ENCODE results near the gene PLAC8L1.
A peak's percentile ranks its signal among the peaks of the same experiment; 100 is the strongest.

PLAC8L1 gene

DNA sequence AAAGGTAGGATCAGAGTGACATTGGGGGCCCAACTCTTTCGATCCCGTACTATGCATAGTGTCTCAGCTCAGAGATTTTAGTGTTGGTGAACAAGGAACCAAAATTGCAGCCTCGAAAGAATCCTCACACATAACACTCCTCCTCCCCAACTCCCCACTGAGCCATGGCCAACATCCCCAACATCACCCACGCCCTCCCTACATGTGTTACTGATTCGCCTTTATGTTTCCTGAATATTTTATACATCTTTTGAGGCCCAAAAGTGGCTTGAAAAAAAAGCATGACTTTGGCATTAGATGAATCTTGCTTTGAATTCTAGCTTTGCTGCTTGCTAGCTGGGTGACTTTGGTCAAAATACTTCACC is 45.2 kb downstream of the PLAC8L1 start:
- H3K9ac ChIP-seq (ENCODE audit: low read depth, low read length, poor library complexity): no peak overlapping the region
- H2BK5ac ChIP-seq (ENCODE audit: low read length): no peak overlapping the region
- DNase-seq (ENCODE audit: low spot score): no peak
- H3K4ac ChIP-seq (ENCODE audit: low read length): no peak overlapping the region
- no peak overlapping the region for H2AK5ac ChIP-seq (ENCODE audit: low read depth, low read length)
- no peak overlapping the region for H3K14ac ChIP-seq (ENCODE audit: low read length)
- no CpG with 5 or more reads among the region's 5 CpGs for WGBS, 2 donors (ENCODE audit: extremely low coverage in 2 of 2, insufficient read length in 2 of 2, insufficient replicate concordance in 1 of 2)
- H3K9me3 ChIP-seq (replicated peaks in 1 of 2; ENCODE audit: control insufficient read depth in 2 of 2, insufficient read depth in 1 of 2, low read depth in 1 of 2, low read length in 2 of 2): no peaks in the 10 kb centered on the region
- no peak overlapping the region for H2BK12ac ChIP-seq (ENCODE audit: low read length)
- no peak overlapping the region for H3K27ac ChIP-seq (replicated peaks; ENCODE audit: low read length)
- H4K8ac ChIP-seq (ENCODE audit: low read depth, low read length): no peak overlapping the region
- H3K36me3 ChIP-seq (replicated peaks in 1 of 2; ENCODE audit: control insufficient read depth in 2 of 2, insufficient read depth in 2 of 2, low read length in 2 of 2): no peaks in the 10 kb centered on the region
- H2AFZ ChIP-seq (ENCODE audit: low read length): no peak overlapping the region
- peaks cover 0 to 5% of the 10 kb centered on the region in 2 donors for H3K4me1 ChIP-seq (ENCODE audit: control insufficient read depth in 2 of 2, insufficient read depth in 1 of 2, low read depth in 1 of 2, low read length in 2 of 2)
- no peak overlapping the region for H2BK15ac ChIP-seq (ENCODE audit: low read length)
- no peaks in the 10 kb centered on the region for H3K79me1 ChIP-seq (ENCODE audit: low read depth, low read length)
- no peak overlapping the region for H2BK120ac ChIP-seq (ENCODE audit: low read depth, low read length)
- H4K91ac ChIP-seq (ENCODE audit: low read depth, low read length, poor library complexity): no peak overlapping the region
- H3K4me3 ChIP-seq (ENCODE audit: low read length in 2 of 2): no peak overlapping the region
- no peak overlapping the region for H3K4me2 ChIP-seq (ENCODE audit: insufficient read depth, low read length, poor library complexity, severe bottlenecking)
- peaks cover 0 to 6% (median 0%) of the 10 kb centered on the region in 3 experiments for H3K27me3 ChIP-seq (ENCODE audit: control insufficient read depth in 3 of 3, insufficient read depth in 3 of 3, low read depth in 1 of 3, low read length in 3 of 3)
- no peak overlapping the region for H3K23ac ChIP-seq (ENCODE audit: low read depth, low read length, poor library complexity)
- no peak overlapping the region for H3K18ac ChIP-seq (ENCODE audit: low read length)

DNA sequence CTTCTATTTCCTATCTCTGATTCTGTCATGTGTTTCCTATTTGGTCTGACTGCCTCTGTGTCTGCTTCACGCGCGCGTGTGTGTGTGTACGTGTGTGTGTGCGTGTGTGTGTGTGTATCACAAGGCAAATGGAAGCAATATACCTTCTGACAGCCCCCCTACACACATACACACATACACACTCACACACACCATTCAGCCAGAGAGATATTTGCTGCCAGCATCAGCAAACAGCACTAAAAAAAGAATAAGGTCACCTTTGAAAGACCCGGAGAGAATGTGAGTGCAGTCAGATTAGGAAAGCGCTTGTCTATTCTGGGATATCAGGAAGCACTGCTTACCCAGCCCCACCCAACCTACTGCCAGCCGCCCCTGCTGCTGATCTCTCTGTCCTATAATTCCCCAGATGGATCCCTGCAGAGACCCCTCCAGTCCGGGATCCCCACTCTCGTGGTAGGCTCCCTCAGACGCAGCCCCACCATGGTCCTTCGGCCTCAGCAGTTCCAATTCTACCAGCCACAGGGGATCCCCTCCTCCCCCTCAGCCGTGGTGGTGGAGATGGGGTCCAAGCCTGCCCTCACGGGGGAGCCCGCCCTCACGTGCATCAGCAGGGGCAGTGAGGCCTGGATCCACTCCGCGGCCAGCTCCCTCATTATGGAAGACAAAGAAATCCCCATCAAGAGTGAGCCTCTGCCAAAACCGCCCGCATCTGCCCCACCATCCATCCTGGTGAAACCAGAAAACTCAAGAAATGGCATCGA is 45.7 kb downstream of the PLAC8L1 start:
- peaks cover 0 to 6% (median 0%) of the 10 kb centered on the region in 3 experiments for H3K27me3 ChIP-seq (ENCODE audit: control insufficient read depth in 3 of 3, insufficient read depth in 3 of 3, low read depth in 1 of 3, low read length in 3 of 3)
- no peaks in the 10 kb centered on the region for H3K36me3 ChIP-seq (replicated peaks in 1 of 2; ENCODE audit: control insufficient read depth in 2 of 2, insufficient read depth in 2 of 2, low read length in 2 of 2)
- H3K4ac ChIP-seq (ENCODE audit: low read length): no peak overlapping the region
- H2AK5ac ChIP-seq (ENCODE audit: low read depth, low read length): no peak overlapping the region
- no peaks in the 10 kb centered on the region for H3K79me1 ChIP-seq (ENCODE audit: low read depth, low read length)
- H3K23ac ChIP-seq (ENCODE audit: low read depth, low read length, poor library complexity): no peak overlapping the region
- H3K18ac ChIP-seq (ENCODE audit: low read length): peak overlapping the region; percentile 24
- H3K14ac ChIP-seq (ENCODE audit: low read length): no peak overlapping the region
- no peaks in the 10 kb centered on the region for H3K9me3 ChIP-seq (replicated peaks in 1 of 2; ENCODE audit: control insufficient read depth in 2 of 2, insufficient read depth in 1 of 2, low read depth in 1 of 2, low read length in 2 of 2)
- no peak overlapping the region for H2AFZ ChIP-seq (ENCODE audit: low read length)
- no peak overlapping the region for H2BK15ac ChIP-seq (ENCODE audit: low read length)
- no peak overlapping the region for H3K9ac ChIP-seq (ENCODE audit: low read depth, low read length, poor library complexity)
- DNase-seq (ENCODE audit: low spot score): no peak
- no peak overlapping the region for H4K8ac ChIP-seq (ENCODE audit: low read depth, low read length)
- H2BK12ac ChIP-seq (ENCODE audit: low read length): no peak overlapping the region
- WGBS, 2 donors (ENCODE audit: extremely low coverage in 2 of 2, insufficient read length in 2 of 2, insufficient replicate concordance in 1 of 2): no CpG with 5 or more reads among the region's 22 CpGs
- peaks cover 0 to 5% of the 10 kb centered on the region in 2 donors for H3K4me1 ChIP-seq (ENCODE audit: control insufficient read depth in 2 of 2, insufficient read depth in 1 of 2, low read depth in 1 of 2, low read length in 2 of 2)
- H3K4me2 ChIP-seq (ENCODE audit: insufficient read depth, low read length, poor library complexity, severe bottlenecking): no peak overlapping the region
- H3K27ac ChIP-seq (replicated peaks; ENCODE audit: low read length): no peak overlapping the region
- peak overlapping the region; percentile 2 for H4K91ac ChIP-seq (ENCODE audit: low read depth, low read length, poor library complexity)
- H2BK5ac ChIP-seq (ENCODE audit: low read length): no peak overlapping the region
- H3K4me3 ChIP-seq (ENCODE audit: low read length in 2 of 2): no peak overlapping the region
- no peak overlapping the region for H2BK120ac ChIP-seq (ENCODE audit: low read depth, low read length)

DNA sequence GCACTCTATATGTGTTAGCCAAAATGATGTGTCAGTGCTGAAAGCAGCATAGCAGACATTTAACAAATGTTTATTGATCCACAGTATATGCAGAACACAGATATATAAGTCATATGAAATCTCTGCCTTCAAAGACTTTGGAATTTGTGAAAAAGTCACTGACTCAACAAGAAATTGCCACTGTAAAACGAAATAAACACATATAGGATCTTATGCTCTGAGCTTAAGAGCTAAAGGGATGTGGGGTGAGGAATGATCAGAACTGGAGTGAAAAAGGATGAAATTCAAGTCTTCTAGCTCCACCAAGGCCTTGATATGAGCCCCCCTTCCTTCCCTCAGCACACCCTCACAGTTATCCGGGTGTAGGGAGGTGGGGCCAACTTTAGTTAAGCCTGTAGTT is 49.9 kb downstream of the PLAC8L1 start:
- Histone ChIP-seq H3K4ac (ENCODE audit: low read length) (no peak overlapping the region), H2BK5ac (ENCODE audit: low read length) (no peak overlapping the region), H3K36me3 (replicated peaks in 1 of 2; ENCODE audit: control insufficient read depth in 2 of 2, insufficient read depth in 2 of 2, low read length in 2 of 2) (no peaks in the 10 kb centered on the region), H3K14ac (ENCODE audit: low read length) (no peak overlapping the region), H2BK120ac (ENCODE audit: low read depth, low read length) (no peak overlapping the region), H2AK5ac (ENCODE audit: low read depth, low read length) (no peak overlapping the region), H3K18ac (ENCODE audit: low read length) (no peak overlapping the region), H3K79me1 (ENCODE audit: low read depth, low read length) (no peaks in the 10 kb centered on the region), H2BK12ac (ENCODE audit: low read length) (no peak overlapping the region), H3K23ac (ENCODE audit: low read depth, low read length, poor library complexity) (no peak overlapping the region), H3K9ac (ENCODE audit: low read depth, low read length, poor library complexity) (no peak overlapping the region), H3K4me2 (ENCODE audit: insufficient read depth, low read length, poor library complexity, severe bottlenecking) (no peak overlapping the region), H3K9me3 (replicated peaks in 1 of 2; ENCODE audit: control insufficient read depth in 2 of 2, insufficient read depth in 1 of 2, low read depth in 1 of 2, low read length in 2 of 2) (no peaks in the 10 kb centered on the region), H2BK15ac (ENCODE audit: low read length) (no peak overlapping the region), H2AFZ (ENCODE audit: low read length) (no peak overlapping the region), H4K91ac (ENCODE audit: low read depth, low read length, poor library complexity) (no peak overlapping the region), H3K4me1 (ENCODE audit: control insufficient read depth in 2 of 2, insufficient read depth in 1 of 2, low read depth in 1 of 2, low read length in 2 of 2) (peaks cover 0 to 5% of the 10 kb centered on the region in 2 donors), H4K8ac (ENCODE audit: low read depth, low read length) (no peak overlapping the region), H3K27me3 (ENCODE audit: control insufficient read depth in 3 of 3, insufficient read depth in 3 of 3, low read depth in 1 of 3, low read length in 3 of 3) (peaks cover 0 to 12% (median 0%) of the 10 kb centered on the region in 3 experiments), H3K4me3 (ENCODE audit: low read length in 2 of 2) (no peak overlapping the region), H3K27ac (replicated peaks; ENCODE audit: low read length) (no peak overlapping the region)
- no CpG with 5 or more reads among the region's 2 CpGs for WGBS, 2 donors (ENCODE audit: extremely low coverage in 2 of 2, insufficient read length in 2 of 2, insufficient replicate concordance in 1 of 2)
- DNase-seq (ENCODE audit: low spot score): no peak

DNA sequence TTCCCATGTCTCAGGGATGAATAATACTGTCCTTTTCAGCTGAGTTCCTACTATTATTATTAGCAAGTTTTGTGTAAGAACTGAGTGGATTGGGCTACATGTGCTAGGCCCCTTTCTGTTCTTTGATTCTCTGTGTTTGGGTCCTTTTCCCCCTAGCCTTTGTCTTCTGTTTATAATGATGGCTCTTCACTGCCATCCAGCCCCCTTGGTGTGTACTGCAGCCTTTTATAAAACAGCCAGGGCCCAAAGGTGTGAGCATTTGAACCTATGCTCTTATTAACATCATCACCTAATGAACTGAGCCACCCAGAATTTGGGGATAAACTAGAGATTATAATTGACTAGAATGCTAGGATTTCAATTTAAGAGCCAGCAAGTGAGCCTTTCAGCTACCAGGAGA is 52.6 kb downstream of the PLAC8L1 start:
- peaks cover 0 to 9% (median 0%) of the 10 kb centered on the region in 3 experiments for H3K27me3 ChIP-seq (ENCODE audit: control insufficient read depth in 3 of 3, insufficient read depth in 3 of 3, low read depth in 1 of 3, low read length in 3 of 3)
- H3K27ac ChIP-seq (replicated peaks; ENCODE audit: low read length): no peak overlapping the region
- H2BK15ac ChIP-seq (ENCODE audit: low read length): no peak overlapping the region
- H3K36me3 ChIP-seq (replicated peaks in 1 of 2; ENCODE audit: control insufficient read depth in 2 of 2, insufficient read depth in 2 of 2, low read length in 2 of 2): no peaks in the 10 kb centered on the region
- H3K23ac ChIP-seq (ENCODE audit: low read depth, low read length, poor library complexity): no peak overlapping the region
- no peaks in the 10 kb centered on the region for H3K9me3 ChIP-seq (replicated peaks in 1 of 2; ENCODE audit: control insufficient read depth in 2 of 2, insufficient read depth in 1 of 2, low read depth in 1 of 2, low read length in 2 of 2)
- DNase-seq (ENCODE audit: low spot score): no peak
- H4K8ac ChIP-seq (ENCODE audit: low read depth, low read length): no peak overlapping the region
- H2BK120ac ChIP-seq (ENCODE audit: low read depth, low read length): no peak overlapping the region
- no peak overlapping the region for H3K9ac ChIP-seq (ENCODE audit: low read depth, low read length, poor library complexity)
- no peak overlapping the region for H3K18ac ChIP-seq (ENCODE audit: low read length)
- no peak overlapping the region for H3K14ac ChIP-seq (ENCODE audit: low read length)
- no peak overlapping the region for H3K4me3 ChIP-seq (ENCODE audit: low read length in 2 of 2)
- no peak overlapping the region for H2AFZ ChIP-seq (ENCODE audit: low read length)
- H3K79me1 ChIP-seq (ENCODE audit: low read depth, low read length): no peaks in the 10 kb centered on the region
- H2BK5ac ChIP-seq (ENCODE audit: low read length): no peak overlapping the region
- H2BK12ac ChIP-seq (ENCODE audit: low read length): no peak overlapping the region
- no peaks in the 10 kb centered on the region for H3K4me1 ChIP-seq (ENCODE audit: control insufficient read depth in 2 of 2, insufficient read depth in 1 of 2, low read depth in 1 of 2, low read length in 2 of 2)
- H3K4me2 ChIP-seq (ENCODE audit: insufficient read depth, low read length, poor library complexity, severe bottlenecking): no peak overlapping the region
- H4K91ac ChIP-seq (ENCODE audit: low read depth, low read length, poor library complexity): no peak overlapping the region
- H2AK5ac ChIP-seq (ENCODE audit: low read depth, low read length): no peak overlapping the region
- no peak overlapping the region for H3K4ac ChIP-seq (ENCODE audit: low read length)

Measured in neuronal stem cell (in vitro differentiated cells).